ENCODE data around the gene ZBTB16. TPM values are rescaled to one million over a fixed set of nuclear protein-coding genes. Genes with fewer than 3 reads are reported as not detected.

ZBTB16 gene
- polyA plus RNA-seq, 1 donor (not counting 4 experiments of a cell fraction or from before 2014, with no cell fraction given), result 0.18 TPM

DNA sequence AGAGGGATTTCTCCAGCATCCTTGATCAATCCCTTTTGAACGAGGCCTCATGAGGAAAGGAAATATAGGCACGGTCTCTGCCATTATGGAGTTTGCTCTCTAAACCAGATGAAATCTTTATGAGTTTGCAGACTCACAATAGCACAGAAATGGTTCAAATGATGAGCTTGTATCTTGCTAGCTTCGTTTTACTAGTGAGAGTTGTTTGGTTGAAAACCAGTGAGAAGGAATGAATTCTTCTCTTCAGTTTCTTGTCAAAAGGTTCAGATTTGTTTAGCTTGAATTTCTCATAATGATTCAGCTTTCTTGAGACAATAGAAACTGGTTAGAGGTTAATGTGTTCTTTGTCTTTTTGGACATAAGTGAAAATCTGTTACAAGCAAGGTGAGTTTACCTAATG is 92.7 kb downstream of the ZBTB16 start:
- no peak overlapping the region for H3K9ac ChIP-seq (ENCODE audit: control insufficient read depth, extremely low read depth, insufficient read depth, low read length)
- DNase-seq (ENCODE audit: low read depth, low spot score) (no peak), FAIRE-seq (no peak)
- no peak overlapping the region for H2AFZ ChIP-seq (ENCODE audit: control insufficient read depth, low read length)
- TF ChIP-seq, protein P1, sequence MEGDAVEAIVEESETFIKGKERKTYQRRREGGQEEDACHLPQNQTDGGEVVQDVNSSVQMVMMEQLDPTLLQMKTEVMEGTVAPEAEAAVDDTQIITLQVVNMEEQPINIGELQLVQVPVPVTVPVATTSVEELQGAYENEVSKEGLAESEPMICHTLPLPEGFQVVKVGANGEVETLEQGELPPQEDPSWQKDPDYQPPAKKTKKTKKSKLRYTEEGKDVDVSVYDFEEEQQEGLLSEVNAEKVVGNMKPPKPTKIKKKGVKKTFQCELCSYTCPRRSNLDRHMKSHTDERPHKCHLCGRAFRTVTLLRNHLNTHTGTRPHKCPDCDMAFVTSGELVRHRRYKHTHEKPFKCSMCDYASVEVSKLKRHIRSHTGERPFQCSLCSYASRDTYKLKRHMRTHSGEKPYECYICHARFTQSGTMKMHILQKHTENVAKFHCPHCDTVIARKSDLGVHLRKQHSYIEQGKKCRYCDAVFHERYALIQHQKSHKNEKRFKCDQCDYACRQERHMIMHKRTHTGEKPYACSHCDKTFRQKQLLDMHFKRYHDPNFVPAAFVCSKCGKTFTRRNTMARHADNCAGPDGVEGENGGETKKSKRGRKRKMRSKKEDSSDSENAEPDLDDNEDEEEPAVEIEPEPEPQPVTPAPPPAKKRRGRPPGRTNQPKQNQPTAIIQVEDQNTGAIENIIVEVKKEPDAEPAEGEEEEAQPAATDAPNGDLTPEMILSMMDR (optimal IDR thresholded peaks at IDR 0.05 in 1 of 3, IDR thresholded peaks at IDR 0.05 in 1 of 3, conservative IDR thresholded peaks at IDR 0.05 in 1 of 3; ENCODE audit: extremely low read depth in 1 of 3, insufficient read depth in 2 of 3, low read length in 3 of 3), result no peak
- TF ChIP-seq EZH2 (IDR thresholded peaks at IDR 0.05; ENCODE audit: low read length), result no peak
- H3K4me3 ChIP-seq (ENCODE audit: control insufficient read depth in 2 of 3, extremely low read depth in 1 of 3, insufficient read depth in 2 of 3, low read depth in 1 of 3, low read length in 3 of 3), result no peak overlapping the region
- H3K27ac ChIP-seq (ENCODE audit: control insufficient read depth, insufficient read depth, low read length), result no peak overlapping the region
- no peaks in the 10 kb centered on the region for H3K36me3 ChIP-seq (ENCODE audit: control insufficient read depth in 2 of 2, extremely low read depth in 1 of 2, insufficient read depth in 2 of 2, low read length in 2 of 2)
- H3K4me2 ChIP-seq (ENCODE audit: control insufficient read depth, extremely low read depth, insufficient read depth, low read depth, low read length), result no peak overlapping the region
- peaks cover 10% of the 10 kb centered on the region for H3K4me1 ChIP-seq (ENCODE audit: control insufficient read depth, extremely low read depth, insufficient read depth, low read length)
- dilution Hi-C loops (cut with MboI; ENCODE audit: extremely low pct_ligation_motif_present, low sequenced_read_pairs), result no loop called here
- peaks cover 33% of the 10 kb centered on the region for H3K27me3 ChIP-seq (ENCODE audit: control insufficient read depth, extremely low read depth, insufficient read depth, low read length)
- no peaks in the 10 kb centered on the region for H3K79me2 ChIP-seq (ENCODE audit: control insufficient read depth, insufficient read depth, low read length)
- no peaks in the 10 kb centered on the region for H4K20me1 ChIP-seq (ENCODE audit: control insufficient read depth, extremely low read depth, insufficient read depth, low read length)
- H3K9me3 ChIP-seq (ENCODE audit: control insufficient read depth, low read depth, low read length), result no peaks in the 10 kb centered on the region
- H3K9me1 ChIP-seq (ENCODE audit: control insufficient read depth, extremely low read depth, insufficient read depth, low read length), result no peaks in the 10 kb centered on the region

DNA sequence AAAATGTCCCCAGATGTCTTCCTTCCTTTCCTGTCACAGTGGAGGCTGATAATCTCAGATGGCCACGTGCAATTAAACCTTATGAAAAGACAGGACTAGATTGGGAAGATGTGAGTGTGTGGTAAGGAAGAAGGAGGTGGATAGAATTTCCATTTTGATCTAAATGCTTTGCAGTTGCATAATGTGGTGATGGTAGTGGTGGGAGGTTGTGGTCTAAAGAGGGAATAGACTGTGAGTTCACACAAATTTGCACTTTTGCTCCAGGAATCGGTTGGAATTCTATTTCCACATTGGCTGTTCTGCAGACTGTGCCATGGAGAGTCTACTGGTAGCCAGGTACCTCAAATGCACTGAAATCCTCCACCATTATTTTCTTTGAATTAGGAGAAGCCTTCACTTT is 93.3 kb downstream of the ZBTB16 start:
- no peaks in the 10 kb centered on the region for H3K79me2 ChIP-seq (ENCODE audit: control insufficient read depth, insufficient read depth, low read length)
- H4K20me1 ChIP-seq (ENCODE audit: control insufficient read depth, extremely low read depth, insufficient read depth, low read length), result no peaks in the 10 kb centered on the region
- peaks cover 39% of the 10 kb centered on the region for H3K27me3 ChIP-seq (ENCODE audit: control insufficient read depth, extremely low read depth, insufficient read depth, low read length)
- dilution Hi-C loops (cut with MboI; ENCODE audit: extremely low pct_ligation_motif_present, low sequenced_read_pairs), result no loop called here
- H2AFZ ChIP-seq (ENCODE audit: control insufficient read depth, low read length), result no peak overlapping the region
- FAIRE-seq (no peak), DNase-seq (ENCODE audit: low read depth, low spot score) (no peak)
- no peaks in the 10 kb centered on the region for H3K9me3 ChIP-seq (ENCODE audit: control insufficient read depth, low read depth, low read length)
- no peak overlapping the region for H3K9ac ChIP-seq (ENCODE audit: control insufficient read depth, extremely low read depth, insufficient read depth, low read length)
- H3K4me3 ChIP-seq (ENCODE audit: control insufficient read depth in 2 of 3, extremely low read depth in 1 of 3, insufficient read depth in 2 of 3, low read depth in 1 of 3, low read length in 3 of 3), result no peak overlapping the region
- H3K27ac ChIP-seq (ENCODE audit: control insufficient read depth, insufficient read depth, low read length), result no peak overlapping the region
- no peak overlapping the region for H3K4me2 ChIP-seq (ENCODE audit: control insufficient read depth, extremely low read depth, insufficient read depth, low read depth, low read length)
- TF ChIP-seq EZH2 (IDR thresholded peaks at IDR 0.05; ENCODE audit: low read length), result no peak
- TF ChIP-seq, protein P1 (optimal IDR thresholded peaks at IDR 0.05 in 1 of 3, IDR thresholded peaks at IDR 0.05 in 1 of 3, conservative IDR thresholded peaks at IDR 0.05 in 1 of 3; ENCODE audit: extremely low read depth in 1 of 3, insufficient read depth in 2 of 3, low read length in 3 of 3), result no peak
- no peaks in the 10 kb centered on the region for H3K36me3 ChIP-seq (ENCODE audit: control insufficient read depth in 2 of 2, extremely low read depth in 1 of 2, insufficient read depth in 2 of 2, low read length in 2 of 2)
- H3K9me1 ChIP-seq (ENCODE audit: control insufficient read depth, extremely low read depth, insufficient read depth, low read length), result no peaks in the 10 kb centered on the region
- H3K4me1 ChIP-seq (ENCODE audit: control insufficient read depth, extremely low read depth, insufficient read depth, low read length), result peaks cover 10% of the 10 kb centered on the region
